Glutamatergic neuron (in vitro differentiated cells): ENCODE measurements around the gene TMEM126A. TPM values are rescaled to one million over a fixed set of nuclear protein-coding genes. Genes with fewer than 3 reads are reported as not detected.

Experiments used
- DNase-seq: peaks from one replicate; pipeline ENCODE4 v3.0.0; 2022
- H3K27ac Mint-ChIP-seq: one replicate; pipeline ENCODE4 v1.8.0; 2020; ENCODE audit warnings: mild to moderate bottlenecking, mixed read lengths, inconsistent platforms; ENCODE audit not compliant: unreplicated experiment
- H3K27me3 Mint-ChIP-seq: one replicate; pipeline ENCODE4 v1.8.0; 2020; ENCODE audit warnings: mild to moderate bottlenecking, moderate library complexity, mixed read lengths, inconsistent platforms; ENCODE audit not compliant: unreplicated experiment
- H3K36me3 Mint-ChIP-seq: one replicate; pipeline ENCODE4 v1.8.0; 2020; ENCODE audit warnings: mild to moderate bottlenecking, mixed read lengths, inconsistent platforms; ENCODE audit not compliant: unreplicated experiment
- H3K4me1 Mint-ChIP-seq: one replicate; pipeline ENCODE4 v1.8.0; 2020; ENCODE audit warnings: mild to moderate bottlenecking, low read depth, mixed read lengths, inconsistent platforms; ENCODE audit not compliant: unreplicated experiment
- H3K4me3 Mint-ChIP-seq: one replicate; pipeline ENCODE4 v1.8.0; 2020; ENCODE audit warnings: mild to moderate bottlenecking, mixed read lengths, inconsistent platforms; ENCODE audit not compliant: unreplicated experiment
- H3K9me3 Mint-ChIP-seq: one replicate; pipeline ENCODE4 v1.8.0; 2020; ENCODE audit warnings: mild to moderate bottlenecking, moderate library complexity, mixed read lengths, inconsistent platforms; ENCODE audit not compliant: unreplicated experiment
- CTCF ChIP-seq: fragments of 200-600 bp; sonication (generic); IDR thresholded peaks from one replicate; pipeline ENCODE4 v1.5.0; 2021; ENCODE audit not compliant: partially characterized antibody, unreplicated experiment
- total RNA-seq: library from RNA; stranded (reverse); fragmentation: NEBNext Ultra II Directional; extraction: Animal tissue kit (Norgen Biotek cat#: 25700); gene quantifications from one replicate; pipeline ENCODE4 v1.2.1, GENCODE V29; 2021; ENCODE audit not compliant: unreplicated experiment

The TMEM126A gene
- total RNA-seq, 1 donor from 2014 or later, result 19.9 TPM

DNA sequence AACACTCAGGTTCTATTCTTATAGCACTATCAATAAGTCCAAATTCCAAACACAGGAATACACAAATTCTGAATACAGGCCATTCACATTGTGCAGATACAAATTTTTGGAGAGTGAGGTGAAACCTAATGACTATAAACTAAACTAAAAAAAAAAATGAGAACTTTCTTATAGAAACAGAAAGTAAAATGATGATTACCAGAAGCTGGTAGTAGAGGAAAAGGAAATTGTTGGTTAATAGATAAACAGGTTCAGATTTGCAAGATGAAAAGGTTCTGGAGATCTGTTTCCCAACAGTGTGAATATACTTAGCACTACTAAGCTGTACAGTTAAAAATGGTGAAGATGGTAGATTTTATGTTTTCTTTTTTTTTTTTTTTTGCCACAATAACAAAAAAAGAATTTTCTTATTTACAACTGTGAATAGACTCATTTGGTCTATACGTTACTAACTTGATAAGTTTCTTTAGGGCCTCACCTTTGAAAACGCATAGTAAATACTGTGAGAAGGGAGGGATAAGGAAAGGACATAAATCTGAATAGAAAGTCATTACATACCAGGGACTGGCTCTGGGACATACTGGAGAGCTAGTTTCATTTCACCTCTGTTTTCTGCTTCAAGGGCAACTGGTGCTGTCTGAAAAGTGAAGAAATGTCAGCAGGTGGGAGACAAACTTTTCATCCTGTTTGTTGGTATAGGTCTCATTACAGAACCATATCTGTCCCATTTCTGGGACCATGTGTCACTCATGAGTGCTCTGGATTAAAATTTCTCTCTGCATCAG is 52.4 kb downstream of the TMEM126A start:
- Mint-ChIP-seq H3K27ac (no peak overlapping the region), H3K4me3 (no peak overlapping the region), H3K36me3 (no peaks in the 10 kb centered on the region), H3K4me1 (no peaks in the 10 kb centered on the region), H3K27me3 (no peaks in the 10 kb centered on the region), H3K9me3 (no peaks in the 10 kb centered on the region)
- TF ChIP-seq CTCF, result no peak
- DNase-seq, result no peak

GRCh38 chr11:85704967-85705366 is 57.2 kb downstream of the TMEM126A start:
- DNase-seq, result no peak
- Mint-ChIP-seq H3K36me3 (no peaks in the 10 kb centered on the region), H3K27me3 (no peaks in the 10 kb centered on the region), H3K4me3 (no peak overlapping the region), H3K27ac (no peak overlapping the region), H3K9me3 (no peaks in the 10 kb centered on the region), H3K4me1 (no peaks in the 10 kb centered on the region)
- no peak for TF ChIP-seq CTCF

DNA sequence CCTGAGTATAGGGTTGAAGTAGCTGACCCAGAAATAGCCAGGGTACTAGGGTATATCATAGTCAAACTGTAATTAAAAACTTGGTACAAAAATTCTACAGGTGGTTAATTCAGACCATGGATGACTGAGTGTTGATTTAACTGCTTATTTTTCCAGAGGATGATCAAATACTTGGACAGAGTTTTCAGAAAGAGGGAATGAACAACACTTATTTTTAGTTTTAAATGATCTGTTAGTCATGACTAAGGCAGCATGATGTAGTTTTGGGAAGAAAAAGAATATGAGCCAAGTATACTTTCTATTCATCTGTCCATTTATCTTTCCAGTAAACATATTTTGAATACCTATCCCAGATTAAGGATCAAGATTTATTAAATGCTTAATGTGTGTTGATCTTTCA is 58.0 kb downstream of the TMEM126A start:
- TF ChIP-seq CTCF, result no peak
- no peak overlapping the region for H3K27ac Mint-ChIP-seq
- H3K9me3 Mint-ChIP-seq, result no peaks in the 10 kb centered on the region
- H3K36me3 Mint-ChIP-seq, result no peaks in the 10 kb centered on the region
- no peak overlapping the region for H3K4me3 Mint-ChIP-seq
- H3K27me3 Mint-ChIP-seq, result no peaks in the 10 kb centered on the region
- no peaks in the 10 kb centered on the region for H3K4me1 Mint-ChIP-seq
- DNase-seq, result no peak

Other genes with a start within 250 kb of the TMEM126A start
- 2.9 TPM for gene DLG2, start 20.6 kb upstream of the TMEM126A start, total RNA-seq
- 27.3 TPM for gene TMEM126B, start 19.4 kb upstream of the TMEM126A start, total RNA-seq
- gene CREBZF, start 17.2 kb downstream of the TMEM126A start, total RNA-seq, result 44.0 TPM
- not detected for gene CCDC89, start 38.2 kb downstream of the TMEM126A start, total RNA-seq
- 4.0 TPM for gene SYTL2, start 163.2 kb downstream of the TMEM126A start, total RNA-seq
- gene CCDC83, start 207.4 kb downstream of the TMEM126A start, total RNA-seq, result not detected